Measurements from ENCODE around the gene KRT39.

GRCh38 chr17:40967582-40967981 lies 834 bp upstream of the KRT39 start:
- TF ChIP-seq CTCF (IDR thresholded peaks at IDR 0.05; ENCODE audit: low read depth, low read length, missing input control) (no peak), HNF4G (IDR thresholded peaks at IDR 0.05) (no peak), YY1 (IDR thresholded peaks at IDR 0.05) (no peak), EGR1 (IDR thresholded peaks at IDR 0.05; ENCODE audit: low read depth in 2 of 2) (no peak), REST (IDR thresholded peaks at IDR 0.05) (no peak), HNF4A (conservative IDR thresholded peaks at IDR 0.05) (no peak), JUND (IDR thresholded peaks at IDR 0.05) (no peak), ATF3 (IDR thresholded peaks at IDR 0.05) (no peak), RAD21 (IDR thresholded peaks at IDR 0.05) (no peak), GABPA (IDR thresholded peaks at IDR 0.05 in 1 of 2, conservative IDR thresholded peaks at IDR 0.05 in 1 of 2) (no peak), MAX (IDR thresholded peaks at IDR 0.05) (no peak), RXRA (IDR thresholded peaks at IDR 0.05) (no peak)
